ENCODE measurements around the gene PLAAT2. TPM values are rescaled to one million over a fixed set of nuclear protein-coding genes. Genes with fewer than 3 reads are reported as not detected.

PLAAT2 gene
- total RNA-seq, 1 experiment from 2014 or later, result 0.58 TPM

- no TSS peak for BruUV-seq (replicated peaks)
- TF ChIP-seq CTCF (IDR thresholded peaks at IDR 0.05; ENCODE audit: unreplicated experiment), result no peak
- Mint-ChIP-seq H3K27me3 (ENCODE audit: insufficient read depth, unreplicated experiment) (no peaks in the 10 kb centered on the region), H3K4me1 (ENCODE audit: insufficient read depth, unreplicated experiment) (peaks cover 7% of the 10 kb centered on the region), H3K4me3 (ENCODE audit: unreplicated experiment) (peak within 1 kb of the TSS; percentile 39), H3K27ac (ENCODE audit: low read depth, unreplicated experiment) (peak within 1 kb of the TSS; percentile 84), H3K36me3 (ENCODE audit: insufficient read depth, unreplicated experiment) (no peaks in the 10 kb centered on the region), H3K9me3 (ENCODE audit: unreplicated experiment) (no peaks in the 10 kb centered on the region)
- intact Hi-C loops (cut with micrococcal nuclease), result no loop called here
- CTCF ChIA-PET, result interaction anchor here (0.6 to 1.9 kb wide), 5 partner anchors 9 to 648 kb away, joined by 3 to 11 read pairs (median 4); no protein-coding TSS in a partner anchor
- POLR2A ChIA-PET, result interaction anchor here (0.8 to 2.4 kb wide), 3 partner anchors 28 to 48 kb away, joined by 3 to 7 read pairs (median 4); no protein-coding TSS in a partner anchor
- peak; percentile 11 for DNase-seq (ENCODE audit: unreplicated experiment)
Observed at GRCh38 chr11:63536669-63537292, 26.4 kb downstream of the PLAAT2 start, which contains the start of gene PLAAT4. Gene PLAAT4 (plus strand): TSS chr11:63536808. CDS start chr11:63536869, 61 bp downstream.

GRCh38 chr11:63535734-63536133, 27.4 kb downstream of the PLAAT2 start:
- Mint-ChIP-seq H3K36me3 (ENCODE audit: insufficient read depth, unreplicated experiment) (no peaks in the 10 kb centered on the region), H3K4me3 (ENCODE audit: unreplicated experiment) (no peak overlapping the region)
- no TSS peak for BruUV-seq (replicated peaks)

GRCh38 chr11:63534895-63535461, 28.2 kb downstream of the PLAAT2 start:
- CTCF ChIA-PET, result no interaction called here
- Mint-ChIP-seq H3K27me3 (ENCODE audit: insufficient read depth, unreplicated experiment) (no peaks in the 10 kb centered on the region), H3K9me3 (ENCODE audit: unreplicated experiment) (no peaks in the 10 kb centered on the region), H3K36me3 (ENCODE audit: insufficient read depth, unreplicated experiment) (no peaks in the 10 kb centered on the region), H3K4me1 (ENCODE audit: insufficient read depth, unreplicated experiment) (peaks cover 14% of the 10 kb centered on the region), H3K4me3 (ENCODE audit: unreplicated experiment) (no peak overlapping the region), H3K27ac (ENCODE audit: low read depth, unreplicated experiment) (no peak overlapping the region)
- DNase-seq (ENCODE audit: unreplicated experiment), result no peak
- TF ChIP-seq CTCF (IDR thresholded peaks at IDR 0.05; ENCODE audit: unreplicated experiment), result no peak
- intact Hi-C loops (cut with micrococcal nuclease), result no loop called here
- BruUV-seq (replicated peaks), result no TSS peak
- POLR2A ChIA-PET, result no interaction called here

More at GRCh38 chr11:63535734-63536133, 27.4 kb downstream of the PLAAT2 start:
- Mint-ChIP-seq H3K27ac (ENCODE audit: low read depth, unreplicated experiment) (no peak overlapping the region), H3K4me1 (ENCODE audit: insufficient read depth, unreplicated experiment) (peaks cover 14% of the 10 kb centered on the region), H3K27me3 (ENCODE audit: insufficient read depth, unreplicated experiment) (no peaks in the 10 kb centered on the region), H3K9me3 (ENCODE audit: unreplicated experiment) (no peaks in the 10 kb centered on the region)
- ChIA-PET CTCF (interaction anchor here (0.5 to 1.9 kb wide), 2 partner anchors 57 to 344 kb away, joined by 4 to 11 read pairs; no protein-coding TSS in a partner anchor), POLR2A (interaction anchor here (2.4 kb wide), 1 partner anchor 29 kb away, joined by 7 read pairs; no protein-coding TSS in a partner anchor)
- DNase-seq (ENCODE audit: unreplicated experiment), result no peak
- intact Hi-C loops (cut with micrococcal nuclease), result no loop called here
- TF ChIP-seq CTCF (IDR thresholded peaks at IDR 0.05; ENCODE audit: unreplicated experiment), result no peak

GRCh38 chr11:63534076-63534475, 29.1 kb downstream of the PLAAT2 start:
- CTCF ChIA-PET, result no interaction called here
- H3K27ac Mint-ChIP-seq (ENCODE audit: low read depth, unreplicated experiment), result no peak overlapping the region
- no peak for DNase-seq (ENCODE audit: unreplicated experiment)
- peaks cover 14% of the 10 kb centered on the region for H3K4me1 Mint-ChIP-seq (ENCODE audit: insufficient read depth, unreplicated experiment)
- BruUV-seq (replicated peaks), result no TSS peak
- POLR2A ChIA-PET, result no interaction called here
- no peak for TF ChIP-seq CTCF (IDR thresholded peaks at IDR 0.05; ENCODE audit: unreplicated experiment)
- no peak overlapping the region for H3K4me3 Mint-ChIP-seq (ENCODE audit: unreplicated experiment)
- intact Hi-C loops (cut with micrococcal nuclease), result no loop called here
- H3K36me3 Mint-ChIP-seq (ENCODE audit: insufficient read depth, unreplicated experiment), result no peaks in the 10 kb centered on the region
- no peaks in the 10 kb centered on the region for H3K27me3 Mint-ChIP-seq (ENCODE audit: insufficient read depth, unreplicated experiment)
- no peaks in the 10 kb centered on the region for H3K9me3 Mint-ChIP-seq (ENCODE audit: unreplicated experiment)

Measured in MCF 10A (cell line).